Heart right ventricle (tissue), 16 donors: ENCODE data around the gene PRDM5. TPM values are rescaled to one million over a fixed set of nuclear protein-coding genes. Genes with fewer than 3 reads are reported as not detected.
A peak's percentile ranks its signal among the peaks of the same experiment; 100 is the strongest.

ENCODE experiments used
- ATAC-seq, 8 donors: fragments of 200-7000 bp; cut with Tn5 transposase; one replicate each; pipeline ENCODE4 v1.9.1; 2020; ENCODE audit warnings: mild to moderate bottlenecking in 8 of 8, moderate library complexity in 8 of 8, moderate number of reproducible peaks in 1 of 8
- DNase-seq, 2 donors: peaks; one replicate each; pipeline ENCODE4 v3.0.0-alpha.2; 2020
- H3K27ac ChIP-seq, 10 donors: fragments of 200-600 bp; sonication (generic) in 2 of 10; one replicate each; pipeline versions ENCODE4 v1.5.0 to v1.8.0; 2020 to 2022; ENCODE audit warnings: mild to moderate bottlenecking in 3 of 10
- H3K27me3 ChIP-seq, 7 donors: fragments of 200-600 bp; one replicate each; pipeline ENCODE4 v1.8.0; 2021 to 2022; ENCODE audit warnings: mild to moderate bottlenecking in 2 of 7
- H3K36me3 ChIP-seq, 9 donors: fragments of 200-600 bp; sonication (generic) in 1 of 9; one replicate each; pipeline versions ENCODE4 v1.5.0 to v1.8.0; 2020 to 2022; ENCODE audit warnings: mild to moderate bottlenecking in 2 of 9
- H3K4me1 ChIP-seq, 9 donors: fragments of 200-600 bp; sonication (generic) in 1 of 9; one replicate each; pipeline versions ENCODE4 v1.5.0 to v1.8.0; 2020 to 2022; ENCODE audit warnings: mild to moderate bottlenecking in 4 of 9
- H3K4me3 ChIP-seq, 10 donors: fragments of 200-600 bp; sonication (generic) in 2 of 10; one replicate each; pipeline versions ENCODE4 v1.5.0 to v1.8.0; 2020 to 2022; ENCODE audit warnings: mild to moderate bottlenecking in 7 of 10, moderate library complexity in 2 of 10
- H3K9me3 ChIP-seq, 11 donors: fragments of 200-600 bp in 10 of 11; sonication (generic) in 2 of 11; one replicate each; pipeline versions ENCODE4 v1.5.0 to v1.8.0; 2013 to 2022; ENCODE audit warnings: mild to moderate bottlenecking in 2 of 11, control low read depth in 1 of 11, moderate library complexity in 1 of 11
- WGBS, 2 donors: extraction: QIAGEN DNeasy Blood & Tissue Kit; methylation state at CpG; one replicate each; pipeline ENCODE4 v1.1.7; 2013; ENCODE audit warnings: inconsistent platforms in 1 of 2; 5-methylcytosine and 5-hydroxymethylcytosine counted together
- intact Hi-C, 10 donors: fragments of 100-400 bp; cut with DNase I; formaldehyde crosslinking; loops; one replicate each; pipeline versions ENCODE4 v1.11.1 to v1.14.2; 2022
- polyA plus RNA-seq, 2 donors: library from polyadenylated mRNA; stranded (reverse); fragments of 200-250 nt; gene quantifications; one replicate each; pipeline ENCODE4 v1.2.3, GENCODE V29; 2013
- total RNA-seq, 10 donors: library from RNA; stranded (reverse); fragmentation: NEBNext Ultra II Directional in 3 of 10; extraction: Animal tissue kit (Norgen Biotek cat#: 25700) in 3 of 10; gene quantifications; one replicate each; pipeline versions ENCODE4 v1.2.1 to v1.2.4, GENCODE V29; 2021 to 2023
- TF ChIP-seq, protein P1 (sequence below), 9 donors: fragments of 200-600 bp; sonication (generic) in 2 of 9; IDR thresholded peaks; one replicate each; pipeline versions ENCODE4 v1.5.0 to v1.8.0; 2021 to 2022; ENCODE audit warnings: antibody characterized with exemption in 9 of 9, mild to moderate bottlenecking in 5 of 9, moderate library complexity in 1 of 9
- donor health status: Arrhythmogenic right ventricular cardiomyopathy.
- donor health status: ischemic (EF 13 %, LVEDD 7.1; RV severe dilation, severe dysfunction).
- donor health status: healthy with polysubstance abuse.
- donor health status: DM: no; HTN: yes; CAD: no.
- donor health status: DM: no; HTN: no; CAD: no.
- donor health status: ischemic (EF 25% LVEDD 6.9; RV normal size, moderate dysfunction).
- donor health status: ischemic (EF 25% LVEDD 5.7; RV mildly dilated, moderate dysfunction).
- donor health status: healthy.
- donor health status: DM: yes; HTN: yes; CAD: no.
- donor health status: Ischemic cardiomyopathy.
- donor health status: ischemic (EF 35%, LVEDD 5.7; RV mildly dilated, moderate dysfunction).
- donor health status: nonischemic (EF 11% LVEDD 7.7; RV severe dilation, severe dysfunction).
- donor health status: DM: yes; HTN: yes; CAD: no.
- donor health status: PGD.
- donor health status: ischemic (EF 29% LVEDD 5.4; RV normal size, mild dysfunction).
- donor health status: nonischemic (EF 23%, LVEDD 6.1; RV moderate dilation, normal function).

Gene PRDM5
- total and polyA plus RNA-seq, 12 donors = 1.5 to 20.5 (median 12.1) TPM

DNA sequence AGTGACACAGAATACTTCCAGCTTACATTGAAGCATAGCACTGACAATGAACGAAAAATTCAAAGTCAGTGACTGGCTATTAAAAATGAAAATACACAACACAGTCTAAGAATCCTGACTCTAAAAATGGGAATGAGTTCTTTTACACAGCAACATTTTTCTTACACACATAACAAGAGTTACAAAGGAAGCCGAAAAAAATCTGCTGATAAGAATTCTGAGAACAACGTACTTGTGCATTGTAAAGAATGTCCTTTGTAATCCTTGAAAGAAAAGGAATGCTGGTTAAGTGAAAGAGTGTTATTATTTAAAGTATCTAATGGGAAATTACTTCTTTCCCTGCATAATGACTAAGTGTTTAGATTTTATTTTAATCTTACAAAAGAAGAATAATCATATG lies 199.4 kb downstream of the PRDM5 start:
- intact Hi-C loops = loop anchor here in 4 of 10 donors (5.0 to 10.0 kb wide), 4 partner anchors 199 to 374 kb away; partner anchors contain the start of gene PRDM5 (in 2 of the 4)

DNA sequence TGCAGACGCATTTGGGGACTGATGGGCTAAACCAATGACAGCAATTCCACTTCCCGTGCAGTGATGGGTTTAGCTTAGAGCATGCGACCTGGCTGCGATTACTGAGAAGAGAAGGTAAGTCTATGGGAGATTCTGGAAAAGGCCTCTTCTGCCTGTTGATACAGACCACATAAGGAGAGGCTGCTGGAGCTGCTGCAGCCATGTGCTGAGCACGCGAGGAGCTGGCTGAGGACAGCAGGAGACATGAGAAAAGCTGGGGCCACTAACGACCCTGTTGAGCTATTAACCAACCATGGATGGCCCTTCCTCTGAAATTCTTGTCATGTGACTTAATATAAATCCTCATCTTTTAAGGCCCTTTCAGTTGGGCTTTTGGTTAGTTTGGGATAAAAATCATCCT lies 199.9 kb downstream of the PRDM5 start:
- intact Hi-C loops = loop anchor here in 4 of 10 donors (5.0 to 10.0 kb wide), 4 partner anchors 200 to 375 kb away; partner anchors contain the start of gene PRDM5 (in 2 of the 4)

More for the DNA sequence above, 199.4 kb downstream of the PRDM5 start:
- H3K9me3 ChIP-seq = no peaks in the 10 kb centered on the region
- no peaks in the 10 kb centered on the region for H3K27me3 ChIP-seq
- no peak overlapping the region for H3K4me3 ChIP-seq
- no peaks in the 10 kb centered on the region for H3K36me3 ChIP-seq
- H3K27ac ChIP-seq = no peak overlapping the region
- TF ChIP-seq, protein P1, sequence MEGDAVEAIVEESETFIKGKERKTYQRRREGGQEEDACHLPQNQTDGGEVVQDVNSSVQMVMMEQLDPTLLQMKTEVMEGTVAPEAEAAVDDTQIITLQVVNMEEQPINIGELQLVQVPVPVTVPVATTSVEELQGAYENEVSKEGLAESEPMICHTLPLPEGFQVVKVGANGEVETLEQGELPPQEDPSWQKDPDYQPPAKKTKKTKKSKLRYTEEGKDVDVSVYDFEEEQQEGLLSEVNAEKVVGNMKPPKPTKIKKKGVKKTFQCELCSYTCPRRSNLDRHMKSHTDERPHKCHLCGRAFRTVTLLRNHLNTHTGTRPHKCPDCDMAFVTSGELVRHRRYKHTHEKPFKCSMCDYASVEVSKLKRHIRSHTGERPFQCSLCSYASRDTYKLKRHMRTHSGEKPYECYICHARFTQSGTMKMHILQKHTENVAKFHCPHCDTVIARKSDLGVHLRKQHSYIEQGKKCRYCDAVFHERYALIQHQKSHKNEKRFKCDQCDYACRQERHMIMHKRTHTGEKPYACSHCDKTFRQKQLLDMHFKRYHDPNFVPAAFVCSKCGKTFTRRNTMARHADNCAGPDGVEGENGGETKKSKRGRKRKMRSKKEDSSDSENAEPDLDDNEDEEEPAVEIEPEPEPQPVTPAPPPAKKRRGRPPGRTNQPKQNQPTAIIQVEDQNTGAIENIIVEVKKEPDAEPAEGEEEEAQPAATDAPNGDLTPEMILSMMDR (IDR thresholded peaks at IDR 0.05) = no peak
- 60% methylated on average over 3 of the region's 3 CpGs for WGBS, 2 donors
- H3K4me1 ChIP-seq = peaks cover 0 to 30% (median 6%) of the 10 kb centered on the region in 9 donors
- DNase-seq (no peak), ATAC-seq (no peak)

DNA sequence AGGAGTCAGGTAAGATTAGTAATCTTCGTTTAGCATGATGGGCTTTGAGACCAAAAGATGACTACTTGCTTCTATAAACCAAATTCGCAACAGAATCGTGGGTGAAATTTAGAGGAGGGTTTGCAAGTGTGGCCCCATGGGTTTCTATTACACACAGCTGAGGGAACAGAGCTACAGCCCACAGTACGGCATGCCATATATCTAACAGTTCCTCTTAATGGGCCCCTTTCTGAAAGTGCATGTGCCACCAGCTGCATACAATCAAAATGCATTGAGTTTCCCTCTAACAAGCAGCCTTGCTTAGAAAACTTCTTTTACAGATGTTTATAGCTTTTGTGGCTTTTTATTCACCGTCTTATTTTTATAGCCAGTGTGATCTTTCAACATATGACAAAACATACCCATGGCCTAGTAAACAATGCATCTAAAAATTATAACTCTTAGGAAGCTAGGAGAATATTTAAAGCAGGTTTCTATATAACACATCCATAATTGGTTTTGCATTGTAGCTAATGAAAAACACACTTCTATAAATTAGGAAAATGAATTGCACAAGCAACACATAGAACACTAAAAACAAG lies 202.1 kb downstream of the PRDM5 start:
- no peak for DNase-seq
- peaks cover 0 to 28% (median 6%) of the 10 kb centered on the region in 9 donors for H3K4me1 ChIP-seq
- H3K27ac ChIP-seq = no peak overlapping the region
- H3K4me3 ChIP-seq = no peak overlapping the region
- 89% methylated on average over 5 of the region's 5 CpGs for WGBS, 2 donors
- no peaks in the 10 kb centered on the region for H3K9me3 ChIP-seq
- TF ChIP-seq, protein P1 (IDR thresholded peaks at IDR 0.05) = no peak
- no peaks in the 10 kb centered on the region for H3K27me3 ChIP-seq
- no peaks in the 10 kb centered on the region for H3K36me3 ChIP-seq
- intact Hi-C loops = loop anchor here in 4 of 10 donors (5.0 to 10.0 kb wide), 4 partner anchors 202 to 377 kb away; partner anchors contain the start of gene PRDM5 (in 2 of the 4)
- ATAC-seq = no peak

More for the DNA sequence above, 199.9 kb downstream of the PRDM5 start:
- DNase-seq (no peak), ATAC-seq (no peak)
- Histone ChIP-seq H3K9me3 (no peaks in the 10 kb centered on the region), H3K27me3 (no peaks in the 10 kb centered on the region), H3K4me1 (peaks cover 0 to 30% (median 6%) of the 10 kb centered on the region in 9 donors), H3K36me3 (no peaks in the 10 kb centered on the region), H3K27ac (no peak overlapping the region), H3K4me3 (no peak overlapping the region)
- TF ChIP-seq, protein P1 (IDR thresholded peaks at IDR 0.05) = no peak
- WGBS, 2 donors = 92 to 95% methylated on average over 7 of the region's 7 CpGs

DNA sequence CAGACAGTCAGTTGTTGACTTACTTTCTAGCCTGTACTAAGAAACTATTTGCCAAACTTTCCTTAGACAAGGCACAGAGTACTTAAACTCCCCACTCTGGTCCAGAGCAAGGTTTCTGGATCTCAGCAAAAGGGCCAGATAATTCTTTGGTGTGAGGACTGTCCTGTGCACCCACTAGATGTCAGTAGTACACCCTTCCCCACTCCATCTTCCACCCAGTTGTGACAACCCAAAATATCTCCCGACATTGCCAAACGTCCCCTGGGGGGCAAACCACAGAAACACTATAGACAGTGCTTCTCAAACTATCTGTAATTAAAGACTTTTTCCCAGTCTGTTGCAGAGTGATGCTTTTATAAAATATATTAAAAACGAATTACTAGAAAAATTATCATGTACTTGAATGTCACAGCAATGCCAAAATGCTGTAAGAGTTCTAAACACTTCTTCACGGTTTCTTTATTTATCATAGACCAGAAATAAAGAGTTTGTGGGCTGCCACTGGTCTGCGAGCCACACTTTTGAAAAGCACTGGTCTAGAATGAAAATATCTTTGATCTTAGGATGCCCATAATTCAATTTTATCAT lies 203.5 kb downstream of the PRDM5 start:
- intact Hi-C loops = loop anchor here in 8 of 10 donors (5.0 to 10.0 kb wide), 5 partner anchors 203 to 554 kb away; partner anchors contain the start of gene PRDM5 (in 6 of the 8)
- Histone ChIP-seq H3K9me3 (no peaks in the 10 kb centered on the region), H3K27ac (no peak overlapping the region), H3K27me3 (no peaks in the 10 kb centered on the region), H3K36me3 (no peaks in the 10 kb centered on the region), H3K4me3 (peak overlapping the region in 1 of 10 donors; percentile 14), H3K4me1 (peaks cover 0 to 18% (median 5%) of the 10 kb centered on the region in 9 donors)
- TF ChIP-seq, protein P1 (IDR thresholded peaks at IDR 0.05) = peak; percentile 40 to 76 (median 72)
- DNase-seq (peak in 1 of 2 donors; percentile 33), ATAC-seq (peak; percentile 79 to 96 (median 89))
- 17 to 29% methylated on average over 5 of the region's 5 CpGs for WGBS, 2 donors
